HEK293T (cell line): ENCODE measurements around the gene CACNA1C.

Experiments
- FOXK2 ChIP-seq: fragments of 450-650 bp; IDR thresholded peaks from 2 replicates; pipeline ENCODE4 v1.6.1; 2016; ENCODE audit warnings: mild to moderate bottlenecking
- FOXM1 ChIP-seq: fragments of 450-650 bp; IDR thresholded peaks from 2 replicates; pipeline ENCODE4 v1.6.1; 2017; ENCODE audit warnings: mild to moderate bottlenecking, borderline replicate concordance
- LEF1 ChIP-seq: fragments of 450-650 bp; IDR thresholded peaks from 2 replicates; pipeline ENCODE4 v1.6.1; 2017; ENCODE audit warnings: mild to moderate bottlenecking, borderline replicate concordance
- SP1 ChIP-seq: fragments of 450-650 bp; IDR thresholded peaks from 2 replicates; pipeline ENCODE4 v1.6.1; 2017
- SUZ12 ChIP-seq: fragments of 450-650 bp; IDR thresholded peaks from 2 replicates; pipeline ENCODE4 v1.6.1; 2016; ENCODE audit warnings: mild to moderate bottlenecking
- TARDBP ChIP-seq: fragments of 450-650 bp; IDR thresholded peaks from 2 replicates; pipeline ENCODE4 v1.6.1; 2016

- TF ChIP-seq TARDBP = no peak
- TF ChIP-seq LEF1 = no peak
- no peak for TF ChIP-seq FOXM1
- no peak for TF ChIP-seq SUZ12
- no peak for TF ChIP-seq FOXK2
- no peak for TF ChIP-seq SP1
These were observed 112.2 kb downstream of the CACNA1C start for GRCh38 chr12:2165021-2165420.
